H1 (cell line): ENCODE measurements around the gene ARMH3. TPM values are rescaled to one million over a fixed set of nuclear protein-coding genes. Genes with fewer than 3 reads are reported as not detected.

Experiments
- CTCF ChIA-PET: fragments of 300-600 bp; sonication (Branson Sonifier 250); formaldehyde crosslinking; loops from one replicate; lab custom pipeline; 2021; ENCODE audit not compliant: partially characterized antibody; lab: Charles Lee
- POLR2A ChIA-PET: fragments of 300-600 bp; sonication (Branson Sonifier 250); formaldehyde crosslinking; loops from one replicate; lab custom pipeline; 2021; ENCODE audit warnings: inconsistent platforms; ENCODE audit not compliant: partially characterized antibody; lab: Charles Lee
- DNase-seq, 2 experiments: peaks; one replicate each; pipeline versions ENCODE4 v3.0.0 to v3.0.0-alpha.2; 2010 to 2022; ENCODE audit warnings: low spot score in 2 of 2, low read depth in 1 of 2, mixed read lengths in 1 of 2
- FAIRE-seq: peaks from 2 replicates; lab custom pipeline; 2011; peaks lifted over from hg19 to GRCh38; lab: Jason Lieb, UNC
- H2AFZ ChIP-seq: 2 replicates; pipeline ENCODE4 v1.8.1; 2012; ENCODE audit warnings: low read length, inconsistent platforms
- H2AK5ac ChIP-seq: 2 replicates; pipeline ENCODE4 v1.6.1; 2013; ENCODE audit warnings: low read depth, low read length
- H2BK120ac ChIP-seq: replicated peaks from 2 replicates; pipeline ENCODE3; 2013; ENCODE audit warnings: low read depth, low read length, inconsistent platforms
- H2BK12ac ChIP-seq: 2 replicates; pipeline ENCODE4 v1.6.1; 2013; ENCODE audit warnings: low read depth, low read length
- H2BK15ac ChIP-seq: 2 replicates; pipeline ENCODE4 v1.6.1; 2013; ENCODE audit warnings: low read length
- H2BK20ac ChIP-seq: 2 replicates; pipeline ENCODE4 v1.6.1; 2013; ENCODE audit warnings: low read length
- H2BK5ac ChIP-seq: 2 replicates; pipeline ENCODE4 v1.6.1; 2013; ENCODE audit warnings: low read depth, low read length
- H3K14ac ChIP-seq: 2 replicates; pipeline ENCODE4 v1.6.1; 2013; ENCODE audit warnings: inconsistent platforms; ENCODE audit not compliant: insufficient read length
- H3K18ac ChIP-seq: 2 replicates; pipeline ENCODE4 v1.6.1; 2013; ENCODE audit warnings: low read length; ENCODE audit errors: extremely low read depth
- H3K23ac ChIP-seq: 2 replicates; pipeline ENCODE4 v1.6.1; 2013; ENCODE audit warnings: inconsistent platforms; ENCODE audit not compliant: insufficient read length
- H3K23me2 ChIP-seq: 2 replicates; pipeline ENCODE4 v1.6.1; 2013; ENCODE audit warnings: low read depth, low read length
- H3K27ac ChIP-seq: 2 replicates; pipeline ENCODE4 v1.6.1; 2011; ENCODE audit warnings: low read depth, low read length, inconsistent platforms
- H3K27me3 ChIP-seq, 4 experiments: replicated peaks in 1 of 4; 1 replicate in 1 of 4; 2 replicates in 3 of 4; pipeline versions ENCODE4 v1.6.1 to v1.8.1; 2011 to 2013; ENCODE audit warnings: low read length in 3 of 4, mild to moderate bottlenecking in 3 of 4, inconsistent platforms in 2 of 4, mixed read lengths in 2 of 4, moderate library complexity in 1 of 4; ENCODE audit not compliant: control insufficient read depth in 3 of 4, insufficient read depth in 3 of 4; ENCODE audit errors: extremely low read depth in 1 of 4
- H3K36me3 ChIP-seq, 4 experiments: 2 replicates each; pipeline versions ENCODE4 v1.6.1 to v1.8.1; 2011 to 2013; ENCODE audit warnings: mild to moderate bottlenecking in 4 of 4, low read length in 3 of 4, moderate library complexity in 2 of 4, control low read depth in 1 of 4, inconsistent platforms in 1 of 4; ENCODE audit not compliant: insufficient read depth in 4 of 4, control insufficient read depth in 2 of 4
- H3K4ac ChIP-seq: replicated peaks from 2 replicates; pipeline ENCODE3; 2013; ENCODE audit warnings: low read length, low read depth, mixed read lengths, inconsistent platforms; ENCODE audit not compliant: insufficient read length
- H3K4me1 ChIP-seq, 4 experiments: replicated peaks in 1 of 4; 1 replicate in 1 of 4; 2 replicates in 3 of 4; pipeline versions ENCODE4 v1.6.1 to v1.8.1; 2011 to 2013; ENCODE audit warnings: low read length in 3 of 4, inconsistent platforms in 2 of 4, mixed read lengths in 1 of 4; ENCODE audit not compliant: insufficient read depth in 4 of 4, control insufficient read depth in 3 of 4
- H3K4me2 ChIP-seq, 2 experiments: 2 replicates each; pipeline versions ENCODE4 v1.6.1 to v1.8.1; 2011 to 2013; ENCODE audit warnings: low read depth in 2 of 2, low read length in 2 of 2, control low read depth in 1 of 2, inconsistent platforms in 1 of 2, mild to moderate bottlenecking in 1 of 2; ENCODE audit not compliant: insufficient read depth in 1 of 2
- H3K4me3 ChIP-seq, 4 experiments: fragments of 200-600, 300-600 bp in 1 of 4; sonication (generic), shearing (Covaris generic), sonication (Bioruptor Twin) in 1 of 4; 2 replicates each; pipeline versions ENCODE4 v1.5.1 to v1.8.1; 2011 to 2016; ENCODE audit warnings: low read length in 4 of 4, low read depth in 3 of 4, control low read depth in 2 of 4, inconsistent platforms in 2 of 4, mild to moderate bottlenecking in 2 of 4, mixed read lengths in 1 of 4, moderate library complexity in 1 of 4; ENCODE audit not compliant: insufficient read depth in 2 of 4; ENCODE audit errors: extremely low read depth in 1 of 4
- H3K56ac ChIP-seq: replicated peaks from 2 replicates; pipeline ENCODE3; 2013; ENCODE audit warnings: low read depth, mild to moderate bottlenecking, mixed read lengths, low read length, inconsistent platforms; ENCODE audit not compliant: insufficient read length
- H3K79me1 ChIP-seq: 2 replicates; pipeline ENCODE4 v1.6.1; 2013; ENCODE audit warnings: low read depth, low read length, control low read depth
- H3K79me2 ChIP-seq, 2 experiments: 2 replicates each; pipeline versions ENCODE4 v1.6.1 to v1.8.1; 2012 to 2013; ENCODE audit warnings: low read length in 2 of 2, mild to moderate bottlenecking in 2 of 2, inconsistent platforms in 1 of 2; ENCODE audit not compliant: insufficient read depth in 2 of 2, control insufficient read depth in 1 of 2
- H3K9ac ChIP-seq, 4 experiments: replicated peaks in 1 of 4; 1 replicate in 1 of 4; 2 replicates in 3 of 4; pipeline versions ENCODE4 v1.6.1 to v1.8.1; 2011 to 2013; ENCODE audit warnings: low read depth in 3 of 4, low read length in 3 of 4, control low read depth in 2 of 4, mild to moderate bottlenecking in 2 of 4, moderate library complexity in 2 of 4, inconsistent platforms in 1 of 4; ENCODE audit errors: extremely low read depth in 1 of 4
- H3K9me3 ChIP-seq, 2 experiments: 2 replicates each; pipeline versions ENCODE4 v1.6.1 to v1.8.1; 2012 to 2013; ENCODE audit warnings: mild to moderate bottlenecking in 2 of 2, moderate library complexity in 2 of 2, control low read depth in 1 of 2, inconsistent platforms in 1 of 2, low read depth in 1 of 2, low read length in 1 of 2, mixed read lengths in 1 of 2; ENCODE audit not compliant: insufficient read depth in 2 of 2
- H4K20me1 ChIP-seq, 2 experiments: replicated peaks in 1 of 2; 2 replicates each; pipeline versions ENCODE3 to v1.8.1; 2011 to 2013; ENCODE audit warnings: inconsistent platforms in 2 of 2, low read length in 2 of 2, mild to moderate bottlenecking in 1 of 2; ENCODE audit not compliant: insufficient read depth in 2 of 2, control insufficient read depth in 1 of 2
- H4K5ac ChIP-seq: 2 replicates; pipeline ENCODE4 v1.6.1; 2013; ENCODE audit warnings: low read length, low read depth, mixed read lengths, inconsistent platforms; ENCODE audit not compliant: insufficient read length
- H4K8ac ChIP-seq: 2 replicates; pipeline ENCODE4 v1.8.0; 2013; ENCODE audit warnings: mild to moderate bottlenecking, moderate library complexity, low read length, inconsistent platforms; ENCODE audit not compliant: insufficient read depth; ENCODE audit errors: extremely low read depth
- H4K91ac ChIP-seq: replicated peaks from 2 replicates; pipeline ENCODE3; 2013; ENCODE audit warnings: low read length, mixed read lengths, inconsistent platforms; ENCODE audit not compliant: insufficient read length
- HDAC6 ChIP-seq: IDR thresholded peaks from one replicate; pipeline ENCODE4 v1.7.1; 2012; ENCODE audit warnings: low read depth, mild to moderate bottlenecking, inconsistent platforms, low read length, moderate library complexity
- POLR2A ChIP-seq, 2 experiments: IDR thresholded peaks; 1 replicate in 1 of 2; 2 replicates in 1 of 2; pipeline ENCODE4 v1.6.1; 2011; ENCODE audit warnings: low read depth in 2 of 2, low read length in 2 of 2, mild to moderate bottlenecking in 2 of 2; ENCODE audit errors: control extremely low read depth in 1 of 2
- RXRA ChIP-seq: IDR thresholded peaks from 2 replicates; pipeline ENCODE4 v1.6.1; 2011; ENCODE audit warnings: low read depth, mild to moderate bottlenecking, low read length, moderate library complexity; ENCODE audit not compliant: insufficient read depth
- WGBS, 2 experiments: shearing (Covaris generic) in 1 of 2; methylation state at CpG; one replicate each; pipeline versions ENCODE4 v1.1.6 to v1.1.7; 2013 to 2015; ENCODE audit warnings: low lambda C conversion rate in 2 of 2, mixed read lengths in 2 of 2, inconsistent platforms in 1 of 2, low coverage in 1 of 2, missing lambda C conversion rate in 1 of 2; ENCODE audit not compliant: insufficient replicate concordance in 2 of 2, insufficient coverage in 1 of 2, insufficient read length in 1 of 2; ENCODE audit errors: extremely low coverage in 1 of 2, missing lambda C conversion rate in 1 of 2; 5-methylcytosine and 5-hydroxymethylcytosine counted together
- polyA plus RNA-seq, 7 experiments: library from polyadenylated mRNA; depleted of rRNA in 3 of 7; stranded (reverse) in 5 of 7; unstranded in 2 of 7; fragments of >200 nt in 5 of 7; fragments of 200-250 nt in 2 of 7; gene quantifications; 1 replicate in 5 of 7; 2 replicates in 1 of 7; 4 replicates in 1 of 7; pipeline versions ENCODE4 v1.2.1 to v1.2.3, GENCODE V29; 2011 to 2013; ENCODE audit warnings: missing spikeins in 2 of 7, mixed read lengths in 2 of 7
- total RNA-seq: library from RNA; stranded (reverse); fragmentation: NEBNext Ultra II Directional; extraction: Animal tissue kit (Norgen Biotek cat#: 25700); gene quantifications from 2 replicates; pipeline ENCODE4 v1.2.1, GENCODE V29; 2021
- TF ChIP-seq, protein P1 (sequence below), 3 experiments: IDR thresholded peaks; 1 replicate in 2 of 3; 2 replicates in 1 of 3; pipeline versions ENCODE4 v1.5.1 to v1.6.1; 2011; ENCODE audit warnings: low read length in 3 of 3, mild to moderate bottlenecking in 3 of 3, inconsistent platforms in 2 of 3, low read depth in 1 of 3, moderate library complexity in 1 of 3; ENCODE audit not compliant: insufficient read depth in 1 of 3; ENCODE audit errors: control extremely low read depth in 1 of 3

The ARMH3 gene
- total and polyA plus RNA-seq, 2 of the 8 experiments (the other 6 are each of a cell fraction or from before 2014, with no cell fraction given), result 11.6 to 18.3 TPM

DNA sequence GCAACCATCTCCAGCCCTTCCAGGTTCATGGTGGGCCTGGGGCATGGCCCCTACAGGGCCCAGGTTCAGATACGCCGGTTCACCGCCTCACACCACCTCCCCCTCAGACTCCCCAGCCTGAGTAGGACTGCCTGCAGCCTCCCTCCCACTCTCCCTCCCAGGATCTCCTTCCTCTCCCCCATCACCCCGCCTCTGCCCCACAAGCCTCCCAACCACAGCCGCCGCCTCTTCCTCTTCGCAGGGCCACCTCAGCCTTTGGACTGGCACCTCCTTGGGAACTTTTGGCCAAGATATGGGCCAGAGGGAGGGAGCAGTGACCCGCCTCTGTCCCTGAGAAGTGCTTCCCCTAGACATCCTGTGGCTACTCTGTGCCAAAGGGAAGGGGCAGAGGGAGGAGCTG lies 221.6 kb downstream of the ARMH3 start:
- WGBS, 2 experiments, result 87% methylated on average over 5 of the region's 8 CpGs; no CpG with 5 or more reads in 1 of the 2 experiments
- Histone ChIP-seq H3K4me3 (no peak overlapping the region), H3K56ac (no peak overlapping the region), H3K14ac (no peak overlapping the region), H2AK5ac (no peak overlapping the region), H4K5ac (no peak overlapping the region), H3K4ac (no peak overlapping the region), H2BK20ac (no peak overlapping the region), H3K18ac (no peak overlapping the region), H3K9ac (no peak overlapping the region), H3K23ac (no peak overlapping the region), H3K4me2 (no peak overlapping the region), H4K91ac (no peak overlapping the region), H3K27ac (no peak overlapping the region), H3K9me3 (no peaks in the 10 kb centered on the region), H2BK5ac (no peak overlapping the region), H3K23me2 (peaks cover 13% of the 10 kb centered on the region), H3K27me3 (no peaks in the 10 kb centered on the region), H4K8ac (no peak overlapping the region), H2AFZ (no peak overlapping the region), H3K36me3 (no peaks in the 10 kb centered on the region), H3K79me1 (0 out of 2 replicates have a peak, but pooled peaks cover 2% of the 10 kb centered on the region), H3K4me1 (peaks cover 14 to 28% (median 16%) of the 10 kb centered on the region in 4 experiments), H3K79me2 (no peaks in the 10 kb centered on the region), H2BK12ac (no peak overlapping the region), H2BK120ac (no peak overlapping the region), H2BK15ac (no peak overlapping the region), H4K20me1 (peaks cover 0 to 20% of the 10 kb centered on the region in 2 experiments)
- FAIRE-seq (no peak), DNase-seq (no peak)
- ChIA-PET CTCF (interaction anchor here (0.8 to 2.2 kb wide), 7 partner anchors 8 to 239 kb away, joined by 3 to 18 read pairs (median 5); partner anchors contain the start of gene KCNIP2), POLR2A (interaction anchor here (9.8 kb wide), 1 partner anchor 17 kb away, joined by 100 read pairs; the partner anchor contains the start of gene OGA)
- TF ChIP-seq POLR2A (IDR thresholded peaks at IDR 0.05; ENCODE audit: control extremely low read depth in 1 of 2, low read depth in 2 of 2, low read length in 2 of 2) (no peak), HDAC6 (no peak), RXRA (no peak)
- TF ChIP-seq, protein P1, sequence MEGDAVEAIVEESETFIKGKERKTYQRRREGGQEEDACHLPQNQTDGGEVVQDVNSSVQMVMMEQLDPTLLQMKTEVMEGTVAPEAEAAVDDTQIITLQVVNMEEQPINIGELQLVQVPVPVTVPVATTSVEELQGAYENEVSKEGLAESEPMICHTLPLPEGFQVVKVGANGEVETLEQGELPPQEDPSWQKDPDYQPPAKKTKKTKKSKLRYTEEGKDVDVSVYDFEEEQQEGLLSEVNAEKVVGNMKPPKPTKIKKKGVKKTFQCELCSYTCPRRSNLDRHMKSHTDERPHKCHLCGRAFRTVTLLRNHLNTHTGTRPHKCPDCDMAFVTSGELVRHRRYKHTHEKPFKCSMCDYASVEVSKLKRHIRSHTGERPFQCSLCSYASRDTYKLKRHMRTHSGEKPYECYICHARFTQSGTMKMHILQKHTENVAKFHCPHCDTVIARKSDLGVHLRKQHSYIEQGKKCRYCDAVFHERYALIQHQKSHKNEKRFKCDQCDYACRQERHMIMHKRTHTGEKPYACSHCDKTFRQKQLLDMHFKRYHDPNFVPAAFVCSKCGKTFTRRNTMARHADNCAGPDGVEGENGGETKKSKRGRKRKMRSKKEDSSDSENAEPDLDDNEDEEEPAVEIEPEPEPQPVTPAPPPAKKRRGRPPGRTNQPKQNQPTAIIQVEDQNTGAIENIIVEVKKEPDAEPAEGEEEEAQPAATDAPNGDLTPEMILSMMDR (IDR thresholded peaks at IDR 0.05; ENCODE audit: control extremely low read depth in 1 of 3, insufficient read depth in 1 of 3, low read depth in 1 of 3, low read length in 3 of 3), result no peak
